ENCODE data around the gene SPHKAP.

DNA sequence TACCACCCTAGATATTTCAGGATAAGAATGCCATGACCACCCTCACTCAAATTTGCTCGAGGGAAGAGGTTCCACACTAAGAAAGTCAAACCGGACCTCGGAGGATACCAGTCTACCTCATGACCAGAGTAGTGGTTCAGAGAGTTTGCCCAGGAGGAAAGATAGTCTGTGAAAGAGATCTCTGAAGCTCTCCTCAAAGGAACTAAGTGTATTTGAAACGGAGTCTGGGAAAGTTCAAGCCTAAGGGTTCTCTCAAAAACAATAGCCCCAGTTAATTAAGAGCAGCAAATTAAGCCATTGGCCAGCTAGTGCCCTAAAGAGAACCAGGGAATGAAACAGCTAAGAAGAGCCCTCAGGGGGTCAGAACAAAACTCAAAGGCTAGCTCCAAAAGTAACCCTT, 94.9 kb downstream of the SPHKAP start:
- TF ChIP-seq, protein P1, sequence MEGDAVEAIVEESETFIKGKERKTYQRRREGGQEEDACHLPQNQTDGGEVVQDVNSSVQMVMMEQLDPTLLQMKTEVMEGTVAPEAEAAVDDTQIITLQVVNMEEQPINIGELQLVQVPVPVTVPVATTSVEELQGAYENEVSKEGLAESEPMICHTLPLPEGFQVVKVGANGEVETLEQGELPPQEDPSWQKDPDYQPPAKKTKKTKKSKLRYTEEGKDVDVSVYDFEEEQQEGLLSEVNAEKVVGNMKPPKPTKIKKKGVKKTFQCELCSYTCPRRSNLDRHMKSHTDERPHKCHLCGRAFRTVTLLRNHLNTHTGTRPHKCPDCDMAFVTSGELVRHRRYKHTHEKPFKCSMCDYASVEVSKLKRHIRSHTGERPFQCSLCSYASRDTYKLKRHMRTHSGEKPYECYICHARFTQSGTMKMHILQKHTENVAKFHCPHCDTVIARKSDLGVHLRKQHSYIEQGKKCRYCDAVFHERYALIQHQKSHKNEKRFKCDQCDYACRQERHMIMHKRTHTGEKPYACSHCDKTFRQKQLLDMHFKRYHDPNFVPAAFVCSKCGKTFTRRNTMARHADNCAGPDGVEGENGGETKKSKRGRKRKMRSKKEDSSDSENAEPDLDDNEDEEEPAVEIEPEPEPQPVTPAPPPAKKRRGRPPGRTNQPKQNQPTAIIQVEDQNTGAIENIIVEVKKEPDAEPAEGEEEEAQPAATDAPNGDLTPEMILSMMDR (conservative IDR thresholded peaks at IDR 0.05; ENCODE audit: low read length), result no peak
- no peak for TF ChIP-seq EZH2phosphoT487 (IDR thresholded peaks at IDR 0.05; ENCODE audit: borderline replicate concordance)

All from Loucy (cell line).